ENCODE measurements around the gene KCNC3. TPM values are rescaled to one million over a fixed set of nuclear protein-coding genes. Genes with fewer than 3 reads are reported as not detected.

KCNC3 gene
- total and polyA plus RNA-seq, 9 donors: 0.19 to 10.2 (median 0.72) TPM

GRCh38 chr19:50280074-50280473 lies 49.1 kb downstream of the KCNC3 start:
- no peak overlapping the region for H3K4me3 ChIP-seq
- intact Hi-C loops (cut with DNase I): no loop called here
- TF ChIP-seq CTCF (IDR thresholded peaks at IDR 0.05) (no peak), EP300 (IDR thresholded peaks at IDR 0.05) (no peak), POLR2A (IDR thresholded peaks at IDR 0.05) (no peak)
- H3K27ac ChIP-seq: no peak overlapping the region
- H3K9me3 ChIP-seq: no peaks in the 10 kb centered on the region
- 70 to 73% (median 72%) methylated on average over 11 to 14 of the region's 14 CpGs for WGBS, 3 donors
- no peaks in the 10 kb centered on the region for H3K27me3 ChIP-seq
- H3K4me1 ChIP-seq (ENCODE audit: insufficient read depth): no peaks in the 10 kb centered on the region
- DNase-seq: no peak
- H3K36me3 ChIP-seq: no peaks in the 10 kb centered on the region

- Histone ChIP-seq H3K36me3 (no peaks in the 10 kb centered on the region), H3K4me3 (no peak overlapping the region), H3K27me3 (no peaks in the 10 kb centered on the region), H3K9me3 (no peaks in the 10 kb centered on the region), H3K27ac (no peak overlapping the region), H3K4me1 (ENCODE audit: insufficient read depth) (no peaks in the 10 kb centered on the region)
- intact Hi-C loops (cut with DNase I): no loop called here
- no peak for TF ChIP-seq CTCF (IDR thresholded peaks at IDR 0.05)
- no peak for TF ChIP-seq POLR2A (IDR thresholded peaks at IDR 0.05)
- TF ChIP-seq EP300 (IDR thresholded peaks at IDR 0.05): no peak
- 82 to 89% (median 88%) methylated on average over 14 of the region's 14 CpGs for WGBS, 3 donors
- no peak for DNase-seq
Measured at GRCh38 chr19:50277966-50278580, 51.1 kb downstream of the KCNC3 start.

- H3K36me3 ChIP-seq: no peaks in the 10 kb centered on the region
- no peaks in the 10 kb centered on the region for H3K9me3 ChIP-seq
- no peaks in the 10 kb centered on the region for H3K27me3 ChIP-seq
- no peaks in the 10 kb centered on the region for H3K4me1 ChIP-seq (ENCODE audit: insufficient read depth)
- H3K27ac ChIP-seq: no peak overlapping the region
- TF ChIP-seq EP300 (IDR thresholded peaks at IDR 0.05) (no peak), POLR2A (IDR thresholded peaks at IDR 0.05) (no peak), CTCF (IDR thresholded peaks at IDR 0.05) (no peak)
- DNase-seq: no peak
- intact Hi-C loops (cut with DNase I): no loop called here
- 62 to 73% (median 63%) methylated on average over 15 of the region's 15 CpGs for WGBS, 3 donors
- H3K4me3 ChIP-seq: no peak overlapping the region
Measured at GRCh38 chr19:50276370-50277063, 52.7 kb downstream of the KCNC3 start.

GRCh38 chr19:50275577-50276368 lies 53.4 kb downstream of the KCNC3 start:
- Histone ChIP-seq H3K4me3 (no peak overlapping the region), H3K27me3 (no peaks in the 10 kb centered on the region), H3K4me1 (ENCODE audit: insufficient read depth) (no peaks in the 10 kb centered on the region), H3K27ac (no peak overlapping the region), H3K9me3 (no peaks in the 10 kb centered on the region), H3K36me3 (no peaks in the 10 kb centered on the region)
- intact Hi-C loops (cut with DNase I): no loop called here
- 71 to 75% (median 73%) methylated on average over 25 to 26 of the region's 26 CpGs for WGBS, 3 donors
- TF ChIP-seq EP300 (IDR thresholded peaks at IDR 0.05): no peak
- no peak for TF ChIP-seq CTCF (IDR thresholded peaks at IDR 0.05)
- no peak for TF ChIP-seq POLR2A (IDR thresholded peaks at IDR 0.05)
- no peak for DNase-seq
